NCI-H2081 treated with DMSO at 0.1 percent for 48 hours (cell line): Measurements from ENCODE around the gene GAB1.
"Not testable (repeated sequence)": the region's sequence is repeated elsewhere in the genome, so short reads cannot be mapped to it uniquely, and the experiment has no call there.

ENCODE experiments used
- DNase-seq: peaks from one replicate; lab custom pipeline; 2025; lab: John Stamatoyannopoulos, UW

The GAB1 gene

GRCh38 chr4:143338313-143338712 is 1.6 kb downstream of the GAB1 start:
- no peak for DNase-seq

- no peak for DNase-seq
Observed at GRCh38 chr4:143339497-143339896, 2.8 kb downstream of the GAB1 start.

GRCh38 chr4:143341186-143341755 is 4.6 kb downstream of the GAB1 start:
- DNase-seq: peak; percentile 13

GRCh38 chr4:143343276-143343831 is 6.7 kb downstream of the GAB1 start:
- no peak for DNase-seq

GRCh38 chr4:143344041-143344440 is 7.4 kb downstream of the GAB1 start:
- no peak for DNase-seq

- DNase-seq: no peak
Observed at GRCh38 chr4:143344774-143345173, 8.1 kb downstream of the GAB1 start.

GRCh38 chr4:143345356-143345755 is 8.7 kb downstream of the GAB1 start:
- no peak for DNase-seq

GRCh38 chr4:143346206-143346605 is 9.5 kb downstream of the GAB1 start:
- no peak for DNase-seq

GRCh38 chr4:143347484-143348111 is 10.9 kb downstream of the GAB1 start:
- DNase-seq: no peak

GRCh38 chr4:143348233-143349077 is 11.8 kb downstream of the GAB1 start:
- DNase-seq: no peak

- DNase-seq: not testable (repeated sequence)
Observed at GRCh38 chr4:143349858-143350527, 13.3 kb downstream of the GAB1 start.

GRCh38 chr4:143351149-143351691 is 14.5 kb downstream of the GAB1 start:
- no peak for DNase-seq

GRCh38 chr4:143351774-143352451 is 15.2 kb downstream of the GAB1 start:
- peak; percentile 82 for DNase-seq

- DNase-seq: no peak
Observed at GRCh38 chr4:143352720-143353119, 16.0 kb downstream of the GAB1 start.

- DNase-seq: no peak
Observed at GRCh38 chr4:143353797-143354196, 17.1 kb downstream of the GAB1 start.

- no peak for DNase-seq
Observed at GRCh38 chr4:143354990-143355389, 18.3 kb downstream of the GAB1 start.

GRCh38 chr4:143355540-143356217 is 19.0 kb downstream of the GAB1 start:
- DNase-seq: no peak

GRCh38 chr4:143356493-143356892 is 19.8 kb downstream of the GAB1 start:
- peak; percentile 65 for DNase-seq

- no peak for DNase-seq
Observed at GRCh38 chr4:143357161-143357845, 20.6 kb downstream of the GAB1 start.

- DNase-seq: no peak
Observed at GRCh38 chr4:143358419-143358818, 21.7 kb downstream of the GAB1 start.
